NB4 (cell line): Measurements from ENCODE around the gene BUD13.

ENCODE experiments used
- DNase-seq: peaks from one replicate; pipeline ENCODE4 v3.0.0; 2010; ENCODE audit warnings: low read depth
- H3K4me3 ChIP-seq: one replicate; pipeline ENCODE4 v1.5.1; 2011; ENCODE audit warnings: mild to moderate bottlenecking, low read depth, low read length, moderate library complexity
- MYC ChIP-seq: IDR thresholded peaks from 2 replicates; pipeline ENCODE4 v1.6.1; 2011; ENCODE audit warnings: low read depth, low read length
- POLR2A ChIP-seq: IDR thresholded peaks from 2 replicates; pipeline ENCODE4 v1.6.1; 2011; ENCODE audit warnings: mild to moderate bottlenecking; ENCODE audit not compliant: insufficient read length; ENCODE audit errors: extremely low read depth
- TF ChIP-seq, protein P1 (sequence below): IDR thresholded peaks from one replicate; pipeline ENCODE4 v1.5.1; 2012; ENCODE audit warnings: low read depth, low read length
- TF ChIP-seq, protein P2 (sequence below): IDR thresholded peaks from 2 replicates; pipeline ENCODE4 v1.6.1; 2011; ENCODE audit warnings: low read depth, low read length

The BUD13 gene

DNA sequence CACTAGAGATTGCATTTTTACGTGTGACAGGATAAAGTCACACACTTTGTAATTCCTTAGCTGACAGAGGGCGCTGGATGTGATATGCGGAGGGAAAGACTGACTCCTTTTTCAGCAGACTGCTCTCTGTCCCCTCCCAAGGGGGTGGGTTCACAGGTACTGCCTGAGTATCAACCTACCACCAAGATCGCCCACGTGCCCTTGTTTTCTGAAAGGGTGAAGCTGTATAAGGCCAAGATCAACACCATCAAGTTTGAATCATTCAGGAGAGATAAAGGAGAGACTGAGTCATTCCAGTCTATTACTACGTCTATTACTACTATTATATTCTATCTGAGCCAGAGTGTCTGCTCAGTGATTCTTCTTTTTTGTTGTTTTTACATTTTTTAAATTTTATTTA lies 30.7 kb downstream of the BUD13 start:
- no peak for DNase-seq

DNA sequence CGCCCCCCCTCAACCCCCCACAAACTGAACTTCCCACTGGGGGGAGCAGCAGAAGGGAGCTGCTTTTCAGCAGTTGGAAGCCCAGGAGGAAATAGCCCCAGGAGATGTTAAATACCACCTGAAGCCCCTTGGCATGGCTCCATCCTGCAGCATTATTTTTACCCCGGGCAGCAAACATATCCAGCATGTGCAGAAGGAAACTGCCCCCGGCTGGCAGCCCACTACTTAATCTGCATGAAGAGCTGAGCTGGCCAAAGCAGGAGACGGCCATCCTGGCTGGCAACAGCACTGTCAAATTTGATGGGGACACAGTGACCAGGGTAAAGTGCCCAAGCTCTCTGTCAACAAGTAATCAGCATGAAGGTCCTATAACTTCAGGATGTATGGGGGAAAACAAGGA lies 32.0 kb downstream of the BUD13 start:
- TF ChIP-seq, protein P1, sequence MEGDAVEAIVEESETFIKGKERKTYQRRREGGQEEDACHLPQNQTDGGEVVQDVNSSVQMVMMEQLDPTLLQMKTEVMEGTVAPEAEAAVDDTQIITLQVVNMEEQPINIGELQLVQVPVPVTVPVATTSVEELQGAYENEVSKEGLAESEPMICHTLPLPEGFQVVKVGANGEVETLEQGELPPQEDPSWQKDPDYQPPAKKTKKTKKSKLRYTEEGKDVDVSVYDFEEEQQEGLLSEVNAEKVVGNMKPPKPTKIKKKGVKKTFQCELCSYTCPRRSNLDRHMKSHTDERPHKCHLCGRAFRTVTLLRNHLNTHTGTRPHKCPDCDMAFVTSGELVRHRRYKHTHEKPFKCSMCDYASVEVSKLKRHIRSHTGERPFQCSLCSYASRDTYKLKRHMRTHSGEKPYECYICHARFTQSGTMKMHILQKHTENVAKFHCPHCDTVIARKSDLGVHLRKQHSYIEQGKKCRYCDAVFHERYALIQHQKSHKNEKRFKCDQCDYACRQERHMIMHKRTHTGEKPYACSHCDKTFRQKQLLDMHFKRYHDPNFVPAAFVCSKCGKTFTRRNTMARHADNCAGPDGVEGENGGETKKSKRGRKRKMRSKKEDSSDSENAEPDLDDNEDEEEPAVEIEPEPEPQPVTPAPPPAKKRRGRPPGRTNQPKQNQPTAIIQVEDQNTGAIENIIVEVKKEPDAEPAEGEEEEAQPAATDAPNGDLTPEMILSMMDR: no peak
- TF ChIP-seq MYC: no peak
- TF ChIP-seq POLR2A: no peak
- TF ChIP-seq, protein P2, sequence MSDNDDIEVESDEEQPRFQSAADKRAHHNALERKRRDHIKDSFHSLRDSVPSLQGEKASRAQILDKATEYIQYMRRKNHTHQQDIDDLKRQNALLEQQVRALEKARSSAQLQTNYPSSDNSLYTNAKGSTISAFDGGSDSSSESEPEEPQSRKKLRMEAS: no peak
- no peak overlapping the region for H3K4me3 ChIP-seq
- DNase-seq: no peak

More for the DNA sequence above, 30.7 kb downstream of the BUD13 start:
- TF ChIP-seq, protein P1: no peak
- TF ChIP-seq POLR2A (no peak), MYC (no peak)
- TF ChIP-seq, protein P2: no peak
- H3K4me3 ChIP-seq: no peak overlapping the region

DNA sequence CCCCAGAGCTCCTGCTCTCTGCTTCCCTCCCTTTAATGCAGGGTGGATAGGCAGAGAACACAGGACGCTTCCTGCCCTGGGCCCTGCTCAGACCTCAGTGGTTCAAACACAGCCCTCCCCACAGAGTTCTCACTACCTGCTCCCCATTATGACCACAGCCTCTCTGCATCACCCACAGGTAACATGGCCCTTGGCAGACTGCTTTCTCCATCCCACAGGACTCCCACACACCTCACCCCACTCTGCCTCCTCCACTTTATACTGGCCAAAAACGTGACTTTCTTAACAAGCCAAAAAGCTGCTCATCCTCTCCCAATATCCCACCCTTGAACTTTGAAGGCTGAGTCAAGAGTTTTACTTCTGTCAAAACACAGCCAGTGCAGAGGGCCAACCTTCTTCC lies 33.8 kb downstream of the BUD13 start:
- TF ChIP-seq, protein P1: no peak
- no peak overlapping the region for H3K4me3 ChIP-seq
- DNase-seq: no peak

DNA sequence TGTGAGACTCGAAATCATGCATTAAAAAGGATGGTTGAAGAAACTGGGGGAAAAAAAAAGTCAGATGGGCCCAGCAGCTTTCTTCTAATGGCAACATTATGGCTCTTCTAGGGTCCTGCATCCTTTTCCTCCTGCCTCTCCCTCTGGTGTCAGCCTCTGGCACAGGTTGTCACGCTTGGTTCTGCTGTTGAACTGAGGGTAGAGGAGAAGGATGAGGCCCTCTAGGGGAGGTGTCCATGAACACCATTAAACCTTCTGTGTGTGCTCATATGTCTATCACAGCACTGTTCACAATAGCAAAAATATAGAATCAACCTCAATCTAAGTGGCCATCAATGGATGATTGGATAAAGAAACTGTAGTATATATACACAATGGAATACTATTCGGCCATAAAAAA lies 36.0 kb downstream of the BUD13 start:
- DNase-seq: peak; percentile 34
- no peak overlapping the region for H3K4me3 ChIP-seq
- TF ChIP-seq MYC (no peak), POLR2A (no peak)
- TF ChIP-seq, protein P1: peak; percentile 11
- TF ChIP-seq, protein P2: no peak

DNA sequence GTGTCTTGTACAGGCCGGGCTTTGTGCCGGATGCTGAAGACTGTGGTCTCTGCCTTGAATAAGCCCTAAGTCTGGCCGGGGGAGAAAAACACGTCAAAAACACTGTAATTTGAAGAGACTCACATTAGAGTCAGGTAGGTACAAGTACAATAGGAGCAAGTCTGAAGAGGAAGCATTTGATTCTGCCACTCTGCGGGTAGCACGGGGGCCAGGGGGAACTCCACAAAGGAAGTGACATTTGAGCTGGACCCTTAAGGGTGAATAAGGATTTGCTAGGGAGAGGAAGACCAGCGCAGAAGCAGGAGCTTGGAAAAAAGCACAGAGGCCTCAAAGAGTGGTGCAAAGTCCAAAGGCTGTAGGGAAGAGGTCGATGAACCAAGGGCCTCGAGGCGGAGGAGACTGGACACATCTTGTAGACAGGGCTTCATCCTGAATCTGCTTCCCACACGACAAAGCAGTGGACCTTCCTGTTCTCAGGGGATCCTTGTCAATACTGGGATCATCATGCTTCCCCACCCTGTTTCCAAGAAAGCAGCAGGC lies 38.7 kb downstream of the BUD13 start:
- TF ChIP-seq, protein P2: no peak
- TF ChIP-seq, protein P1: no peak
- no peak for TF ChIP-seq MYC
- no peak for TF ChIP-seq POLR2A
- peak; percentile 25 for DNase-seq
- H3K4me3 ChIP-seq: no peak overlapping the region

DNA sequence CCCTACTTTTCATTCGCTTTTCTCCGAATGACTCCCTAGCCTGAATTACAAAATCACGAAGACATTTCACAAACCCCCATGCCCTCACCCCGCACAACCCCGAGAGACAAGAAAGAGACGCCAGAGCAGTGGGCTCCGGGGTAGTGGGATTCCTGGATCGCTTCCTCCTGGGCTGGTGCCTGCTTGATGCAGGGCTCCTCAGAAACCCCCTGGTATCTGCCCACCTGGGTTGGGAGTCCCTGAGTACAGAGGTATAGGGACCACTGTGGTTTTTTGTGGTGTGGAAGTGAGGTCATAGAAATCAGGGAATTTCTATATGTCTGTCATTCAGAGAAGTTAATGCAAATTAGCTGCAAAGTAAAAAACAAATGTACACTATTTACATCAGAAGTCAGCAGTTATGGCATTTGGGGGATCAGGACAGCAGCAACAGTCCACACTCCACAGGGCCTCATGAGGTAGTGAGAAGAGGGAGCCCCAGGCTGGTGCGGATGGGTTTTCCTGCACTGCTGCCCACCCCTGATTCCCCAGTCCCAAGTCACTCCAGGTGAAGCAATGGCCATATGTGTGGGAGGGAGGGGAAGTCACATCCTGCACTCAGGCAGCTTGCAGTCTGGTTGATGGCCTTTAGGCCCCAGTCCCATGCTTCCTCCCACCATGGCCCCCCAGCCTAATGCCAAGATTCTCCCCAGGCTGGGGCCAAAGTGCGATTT lies 39.6 kb downstream of the BUD13 start:
- DNase-seq: no peak
- TF ChIP-seq MYC: no peak
- TF ChIP-seq, protein P2: no peak
- TF ChIP-seq, protein P1: no peak
- TF ChIP-seq POLR2A: no peak
- no peak overlapping the region for H3K4me3 ChIP-seq
